IMR-90 (cell line): ENCODE data around the gene TMPRSS13. TPM values are rescaled to one million over a fixed set of nuclear protein-coding genes. Genes with fewer than 3 reads are reported as not detected.

Experiments
- ATAC-seq: fragments of 200-7000 bp; cut with Tn5 transposase; 2 replicates; pipeline ENCODE4 v1.9.1; 2020; ENCODE audit warnings: low read depth, mild to moderate bottlenecking, moderate library complexity
- BruUV-seq: library from RNA; stranded (reverse); fragments of 400-500 nt; replicated peaks from 2 replicates; lab custom pipeline; 2021; lab: Mats Ljungman, UMichigan
- CTCF ChIA-PET: fragments of 300-600 bp; formaldehyde crosslinking; extraction: SDS; loops from one replicate; lab custom pipeline; 2021; ENCODE audit warnings: antibody characterized with exemption; lab: Yijun Ruan, JAX
- POLR2A ChIA-PET: fragments of 300-600 bp; sonication (Branson Sonifier 250); formaldehyde crosslinking; loops from one replicate; lab custom pipeline; 2022; ENCODE audit warnings: antibody characterized with exemption; ENCODE audit not compliant: unreplicated experiment; lab: Charles Lee
- DNase-seq: peaks from one replicate; pipeline ENCODE4 v3.0.0; 2013
- H2AFZ ChIP-seq: replicated peaks from 2 replicates; pipeline ENCODE3; 2013; ENCODE audit warnings: low read length, mild to moderate bottlenecking; ENCODE audit not compliant: poor library complexity
- H2AK5ac ChIP-seq: 2 replicates; pipeline ENCODE4 v1.6.1; 2013; ENCODE audit warnings: low read depth, low read length, inconsistent platforms
- H2AK9ac ChIP-seq: replicated peaks from 2 replicates; pipeline ENCODE3; 2013; ENCODE audit warnings: mild to moderate bottlenecking, low read depth, low read length, moderate library complexity; ENCODE audit not compliant: poor library complexity
- H2BK120ac ChIP-seq: 2 replicates; pipeline ENCODE4 v1.6.1; 2013; ENCODE audit warnings: low read depth, low read length, inconsistent platforms
- H2BK15ac ChIP-seq: 3 replicates; pipeline ENCODE4 v1.6.1; 2013; ENCODE audit warnings: low read depth, low read length, inconsistent platforms
- H2BK20ac ChIP-seq: 2 replicates; pipeline ENCODE4 v1.6.1; 2013; ENCODE audit warnings: low read depth, mild to moderate bottlenecking, inconsistent platforms, low read length, moderate library complexity
- H2BK5ac ChIP-seq: 2 replicates; pipeline ENCODE4 v1.6.1; 2013; ENCODE audit warnings: mild to moderate bottlenecking, low read depth, low read length, inconsistent platforms; ENCODE audit not compliant: poor library complexity, severe bottlenecking
- H3K14ac ChIP-seq: replicated peaks from 2 replicates; pipeline ENCODE4 v1.6.1; 2013; ENCODE audit warnings: low read depth, low read length, inconsistent platforms
- H3K18ac ChIP-seq: 2 replicates; pipeline ENCODE4 v1.6.1; 2013; ENCODE audit warnings: low read depth, low read length, control low read depth
- H3K23ac ChIP-seq: 2 replicates; pipeline ENCODE4 v1.6.1; 2013; ENCODE audit warnings: low read depth, low read length, inconsistent platforms
- H3K27ac ChIP-seq: 2 replicates; pipeline ENCODE4 v1.5.1; 2013; ENCODE audit warnings: mild to moderate bottlenecking, control low read depth, low read length; ENCODE audit not compliant: insufficient read depth
- H3K27me3 ChIP-seq: 2 replicates; pipeline ENCODE4 v1.6.1; 2013; ENCODE audit warnings: low read length; ENCODE audit not compliant: control insufficient read depth, insufficient read depth
- H3K36me3 ChIP-seq: 2 replicates; pipeline ENCODE4 v1.6.1; 2013; ENCODE audit warnings: low read length, mixed read lengths; ENCODE audit not compliant: control insufficient read depth, insufficient read depth
- H3K4ac ChIP-seq: 2 replicates; pipeline ENCODE4 v1.6.1; 2013; ENCODE audit warnings: low read depth, low read length, inconsistent platforms
- H3K4me1 ChIP-seq: 2 replicates; pipeline ENCODE4 v1.6.1; 2013; ENCODE audit warnings: low read length, mixed read lengths; ENCODE audit not compliant: control insufficient read depth, insufficient read depth
- H3K4me2 ChIP-seq: 2 replicates; pipeline ENCODE4 v1.6.1; 2013; ENCODE audit warnings: low read depth, mild to moderate bottlenecking, control low read depth, low read length, moderate library complexity
- H3K4me3 ChIP-seq: 2 replicates; pipeline ENCODE4 v1.5.1; 2013; ENCODE audit warnings: low read depth, mild to moderate bottlenecking, control low read depth, low read length, moderate library complexity; ENCODE audit not compliant: insufficient read depth
- H3K56ac ChIP-seq: 2 replicates; pipeline ENCODE4 v1.6.1; 2013; ENCODE audit warnings: low read length, inconsistent platforms; ENCODE audit not compliant: insufficient read depth; ENCODE audit errors: extremely low read depth
- H3K79me1 ChIP-seq, 2 experiments: 2 replicates each; pipeline ENCODE4 v1.6.1; 2013; ENCODE audit warnings: low read length in 2 of 2, inconsistent platforms in 1 of 2, low read depth in 1 of 2
- H3K9ac ChIP-seq: 2 replicates; pipeline ENCODE4 v1.6.1; 2013; ENCODE audit warnings: low read depth, low read length, control low read depth
- H3K9me1 ChIP-seq: 2 replicates; pipeline ENCODE4 v1.6.1; 2013; ENCODE audit warnings: low read length, inconsistent platforms; ENCODE audit not compliant: insufficient read depth
- H3K9me3 ChIP-seq: 2 replicates; pipeline ENCODE4 v1.6.1; 2013; ENCODE audit warnings: low read length; ENCODE audit not compliant: control insufficient read depth, insufficient read depth
- H4K20me1 ChIP-seq: 2 replicates; pipeline ENCODE4 v1.6.1; 2013; ENCODE audit warnings: low read length, inconsistent platforms; ENCODE audit not compliant: insufficient read depth
- H4K5ac ChIP-seq: 2 replicates; pipeline ENCODE4 v1.6.1; 2013; ENCODE audit warnings: mild to moderate bottlenecking, low read depth, low read length, control low read depth
- H4K8ac ChIP-seq, 2 experiments: 2 replicates each; pipeline ENCODE4 v1.6.1; 2013; ENCODE audit warnings: low read depth in 2 of 2, low read length in 2 of 2, control low read depth in 1 of 2, inconsistent platforms in 1 of 2
- H4K91ac ChIP-seq: 2 replicates; pipeline ENCODE4 v1.6.1; 2013; ENCODE audit warnings: low read depth, low read length, inconsistent platforms; ENCODE audit not compliant: insufficient read depth
- BHLHE40 ChIP-seq: fragments of 150-350 bp; IDR thresholded peaks from 2 replicates; pipeline ENCODE4 v1.6.1; 2016; ENCODE audit warnings: mild to moderate bottlenecking, low read depth, low read length
- CEBPB ChIP-seq: IDR thresholded peaks from 2 replicates; pipeline ENCODE4 v1.6.1; 2012; ENCODE audit warnings: low read depth, low read length, improper control_type of control experiment
- CHD1 ChIP-seq: IDR thresholded peaks from 2 replicates; pipeline ENCODE4 v1.6.1; 2012; ENCODE audit warnings: low read depth, low read length, improper control_type of control experiment
- FOS ChIP-seq: fragments of 150-350 bp; IDR thresholded peaks from 2 replicates; pipeline ENCODE4 v1.6.1; 2016; ENCODE audit warnings: low read depth, low read length
- MAZ ChIP-seq: IDR thresholded peaks from 2 replicates; pipeline ENCODE4 v1.6.1; 2012; ENCODE audit warnings: low read depth, mild to moderate bottlenecking, low read length, improper control_type of control experiment, moderate library complexity, borderline replicate concordance
- MXI1 ChIP-seq: IDR thresholded peaks from 2 replicates; pipeline ENCODE4 v1.6.1; 2012; ENCODE audit warnings: low read depth, mild to moderate bottlenecking, low read length, moderate library complexity, borderline replicate concordance
- NFE2L2 ChIP-seq: fragments of 150-350 bp; IDR thresholded peaks from 2 replicates; pipeline ENCODE4 v1.6.1; 2016; ENCODE audit warnings: low read depth, mild to moderate bottlenecking, low read length
- POLR2A ChIP-seq: IDR thresholded peaks from 2 replicates; pipeline ENCODE4 v1.6.1; 2012; ENCODE audit warnings: mild to moderate bottlenecking, low read depth, low read length
- RAD21 ChIP-seq: IDR thresholded peaks from 2 replicates; pipeline ENCODE4 v1.6.1; 2012; ENCODE audit warnings: low read length, improper control_type of control experiment
- RCOR1 ChIP-seq: IDR thresholded peaks from 2 replicates; pipeline ENCODE4 v1.6.1; 2012; ENCODE audit warnings: mild to moderate bottlenecking, low read length, improper control_type of control experiment; ENCODE audit not compliant: insufficient replicate concordance
- RFX5 ChIP-seq: IDR thresholded peaks from 2 replicates; pipeline ENCODE4 v1.8.0; 2012; ENCODE audit warnings: low read depth, mild to moderate bottlenecking, low read length, moderate library complexity
- SMC3 ChIP-seq: fragments of 150-350 bp; IDR thresholded peaks from 2 replicates; pipeline ENCODE4 v1.6.1; 2016; ENCODE audit warnings: low read depth, mild to moderate bottlenecking, antibody characterized with exemption, low read length, moderate library complexity
- WGBS, 2 experiments: methylation state at CpG; one replicate each; pipeline versions ENCODE4 v1.1.5 to v1.1.7; 2013; ENCODE audit warnings: missing lambda C conversion rate in 2 of 2; ENCODE audit not compliant: insufficient read length in 1 of 2; ENCODE audit errors: extremely low coverage in 2 of 2; 5-methylcytosine and 5-hydroxymethylcytosine counted together
- dilution Hi-C: fragments of 300-500 bp; cut with HindIII; formaldehyde crosslinking; loops from one replicate; pipeline ENCODE4 v1.14.3; 2018; ENCODE audit warnings: low sequenced_read_pairs; ENCODE audit not compliant: unreplicated experiment
- in situ Hi-C: fragments of 300-500 bp; cut with MboI; formaldehyde crosslinking; loops from 3 replicates; pipeline ENCODE4 v1.14.3; 2019; ENCODE audit warnings: low sequenced_read_pairs, inconsistent platforms, mixed read lengths
- intact Hi-C: fragments of 100-400 bp; cut with micrococcal nuclease; formaldehyde crosslinking; loops from 2 replicates; pipeline ENCODE4 v1.10.0; 2022
- polyA plus RNA-seq, 3 experiments: library from polyadenylated mRNA; depleted of rRNA; stranded (reverse); fragments of >200 nt; gene quantifications; 2 replicates each; pipeline ENCODE4 v1.2.3, GENCODE V29; 2012; ENCODE audit warnings: low replicate concordance in 1 of 3
- total RNA-seq: library from RNA; depleted of rRNA; stranded (reverse); fragments of >200 nt; gene quantifications from 2 replicates; pipeline ENCODE4 v1.2.3, GENCODE V29; 2012
- TF ChIP-seq, protein P1 (sequence below): fragments of 150-350 bp; IDR thresholded peaks from 2 replicates; pipeline ENCODE4 v1.6.1; 2017; ENCODE audit warnings: mild to moderate bottlenecking, antibody characterized with exemption, low read length, low read depth
- TF ChIP-seq, protein P2 (sequence below): fragments of 150-350 bp; IDR thresholded peaks from 2 replicates; pipeline ENCODE4 v1.6.1; 2016; ENCODE audit warnings: low read depth, mild to moderate bottlenecking, low read length, moderate library complexity, borderline replicate concordance
- TF ChIP-seq, protein P3 (sequence below): conservative IDR thresholded peaks from 2 replicates; pipeline ENCODE4 v1.5.1; 2012; ENCODE audit warnings: mild to moderate bottlenecking, low read depth, low read length, improper control_type of control experiment

Gene TMPRSS13
- total and polyA plus RNA-seq, 2 of the 4 experiments (the other 2 are of a cell fraction) = not detected

DNA sequence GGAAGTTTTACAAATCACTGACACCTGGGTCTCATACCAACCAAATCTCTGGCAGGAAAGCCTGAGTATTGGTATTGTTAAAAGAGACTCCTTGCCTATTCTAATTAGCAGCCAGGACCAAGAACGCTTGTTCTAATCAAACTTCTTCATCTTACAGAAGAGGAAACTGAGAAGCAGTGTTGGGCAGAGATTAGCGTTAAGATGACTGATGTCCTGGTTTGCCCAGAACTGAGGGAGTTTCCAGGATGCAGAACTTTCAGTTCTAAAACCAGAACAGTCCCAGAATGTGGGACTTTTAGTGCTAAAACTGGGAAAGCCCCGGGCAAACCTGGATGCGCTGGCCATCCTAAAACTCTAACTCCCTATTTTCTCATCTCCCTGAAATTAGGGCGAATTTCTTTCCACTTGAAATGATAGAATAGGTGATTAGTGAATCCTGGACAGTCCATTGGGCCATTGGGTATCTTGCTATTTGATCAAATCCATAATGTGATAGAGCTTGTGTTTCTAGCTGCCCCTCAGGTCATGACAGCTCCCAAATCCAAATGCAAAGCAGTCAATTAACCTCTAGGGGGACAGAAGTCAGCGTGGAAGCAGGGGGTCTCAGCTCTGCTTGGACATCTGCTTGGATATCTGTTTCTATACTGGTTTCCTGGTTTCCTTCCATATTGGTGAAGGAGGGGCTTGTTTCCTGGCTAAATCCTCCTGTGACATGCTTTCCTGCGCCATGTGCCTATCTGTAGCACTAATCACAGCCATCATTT, 16.0 kb upstream of the TMPRSS13 start:
- ChIA-PET POLR2A (no interaction called here), CTCF (interaction anchor here (0.6 to 0.8 kb wide), 3 partner anchors 79 to 127 kb away, joined by 3 read pairs; no protein-coding TSS in a partner anchor)
- Histone ChIP-seq H3K9me3 (no peaks in the 10 kb centered on the region), H3K18ac (no peak overlapping the region), H3K4me1 (no peaks in the 10 kb centered on the region), H3K79me1 (no peaks in the 10 kb centered on the region), H2AK5ac (no peak overlapping the region), H2AK9ac (no peak overlapping the region), H3K36me3 (no peaks in the 10 kb centered on the region), H4K20me1 (no peaks in the 10 kb centered on the region), H3K4me2 (no peak overlapping the region), H3K4me3 (no peak overlapping the region), H3K27ac (no peak overlapping the region), H2BK120ac (no peak overlapping the region), H4K91ac (no peak overlapping the region), H3K9ac (no peak overlapping the region), H3K56ac (no peak overlapping the region), H3K23ac (no peak overlapping the region), H3K14ac (no peak overlapping the region), H3K27me3 (peaks cover 6% of the 10 kb centered on the region), H4K8ac (no peak overlapping the region), H3K4ac (no peak overlapping the region), H2BK20ac (no peak overlapping the region), H2BK15ac (no peak overlapping the region), H3K9me1 (no peaks in the 10 kb centered on the region), H2AFZ (no peak overlapping the region), H2BK5ac (no peak overlapping the region), H4K5ac (no peak overlapping the region)
- WGBS, 2 experiments = 67% methylated on average over 1 of the region's 7 CpGs; no CpG with 5 or more reads in 1 of the 2 experiments
- DNase-seq = no peak
- dilution Hi-C loops (no loop called here), in situ Hi-C loops (loop anchor here (5.0 kb wide), 1 partner anchor 103 kb away; no protein-coding TSS in a partner anchor), intact Hi-C loops (no loop called here)
- no peak for TF ChIP-seq POLR2A
- TF ChIP-seq, protein P1, sequence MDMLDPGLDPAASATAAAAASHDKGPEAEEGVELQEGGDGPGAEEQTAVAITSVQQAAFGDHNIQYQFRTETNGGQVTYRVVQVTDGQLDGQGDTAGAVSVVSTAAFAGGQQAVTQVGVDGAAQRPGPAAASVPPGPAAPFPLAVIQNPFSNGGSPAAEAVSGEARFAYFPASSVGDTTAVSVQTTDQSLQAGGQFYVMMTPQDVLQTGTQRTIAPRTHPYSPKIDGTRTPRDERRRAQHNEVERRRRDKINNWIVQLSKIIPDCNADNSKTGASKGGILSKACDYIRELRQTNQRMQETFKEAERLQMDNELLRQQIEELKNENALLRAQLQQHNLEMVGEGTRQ = no peak
- TF ChIP-seq MXI1 = no peak
- TF ChIP-seq RCOR1 = no peak
- no peak for TF ChIP-seq SMC3
- TF ChIP-seq NFE2L2 = no peak
- TF ChIP-seq CEBPB = no peak
- TF ChIP-seq RAD21 = no peak
- TF ChIP-seq MAZ = no peak
- TF ChIP-seq RFX5 = no peak
- TF ChIP-seq FOS = no peak
- TF ChIP-seq, protein P2, sequence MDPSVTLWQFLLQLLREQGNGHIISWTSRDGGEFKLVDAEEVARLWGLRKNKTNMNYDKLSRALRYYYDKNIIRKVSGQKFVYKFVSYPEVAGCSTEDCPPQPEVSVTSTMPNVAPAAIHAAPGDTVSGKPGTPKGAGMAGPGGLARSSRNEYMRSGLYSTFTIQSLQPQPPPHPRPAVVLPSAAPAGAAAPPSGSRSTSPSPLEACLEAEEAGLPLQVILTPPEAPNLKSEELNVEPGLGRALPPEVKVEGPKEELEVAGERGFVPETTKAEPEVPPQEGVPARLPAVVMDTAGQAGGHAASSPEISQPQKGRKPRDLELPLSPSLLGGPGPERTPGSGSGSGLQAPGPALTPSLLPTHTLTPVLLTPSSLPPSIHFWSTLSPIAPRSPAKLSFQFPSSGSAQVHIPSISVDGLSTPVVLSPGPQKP = no peak
- TF ChIP-seq, protein P3, sequence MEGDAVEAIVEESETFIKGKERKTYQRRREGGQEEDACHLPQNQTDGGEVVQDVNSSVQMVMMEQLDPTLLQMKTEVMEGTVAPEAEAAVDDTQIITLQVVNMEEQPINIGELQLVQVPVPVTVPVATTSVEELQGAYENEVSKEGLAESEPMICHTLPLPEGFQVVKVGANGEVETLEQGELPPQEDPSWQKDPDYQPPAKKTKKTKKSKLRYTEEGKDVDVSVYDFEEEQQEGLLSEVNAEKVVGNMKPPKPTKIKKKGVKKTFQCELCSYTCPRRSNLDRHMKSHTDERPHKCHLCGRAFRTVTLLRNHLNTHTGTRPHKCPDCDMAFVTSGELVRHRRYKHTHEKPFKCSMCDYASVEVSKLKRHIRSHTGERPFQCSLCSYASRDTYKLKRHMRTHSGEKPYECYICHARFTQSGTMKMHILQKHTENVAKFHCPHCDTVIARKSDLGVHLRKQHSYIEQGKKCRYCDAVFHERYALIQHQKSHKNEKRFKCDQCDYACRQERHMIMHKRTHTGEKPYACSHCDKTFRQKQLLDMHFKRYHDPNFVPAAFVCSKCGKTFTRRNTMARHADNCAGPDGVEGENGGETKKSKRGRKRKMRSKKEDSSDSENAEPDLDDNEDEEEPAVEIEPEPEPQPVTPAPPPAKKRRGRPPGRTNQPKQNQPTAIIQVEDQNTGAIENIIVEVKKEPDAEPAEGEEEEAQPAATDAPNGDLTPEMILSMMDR = no peak
- TF ChIP-seq CHD1 = no peak
- TF ChIP-seq BHLHE40 = no peak
- BruUV-seq = no TSS peak
- no peak for ATAC-seq
